ENCODE results near the gene RCOR1. TPM values are rescaled to one million over a fixed set of nuclear protein-coding genes. Genes with fewer than 3 reads are reported as not detected.

Gene RCOR1
- total RNA-seq, 1 donor from 2014 or later = 23.9 TPM

GRCh38 chr14:102591372-102591943 is 991 bp upstream of the RCOR1 start:
- Mint-ChIP-seq H3K9me3 (no peaks in the 10 kb centered on the region), H3K36me3 (ENCODE audit: low read depth) (peaks cover 4% of the 10 kb centered on the region), H3K27ac (peak overlapping the region; percentile 23), H3K4me1 (ENCODE audit: low read depth) (peaks cover 18% of the 10 kb centered on the region), H3K27me3 (ENCODE audit: insufficient read depth) (peaks cover 1% of the 10 kb centered on the region), H3K4me3 (peak overlapping the region; percentile 78)
- no peak for DNase-seq (ENCODE audit: low spot score)
- intact Hi-C loops (cut with micrococcal nuclease) = loop anchor here (5.0 kb wide), 3 partner anchors 274 to 769 kb away; partner anchors contain the start of genes EIF5 and ZNF839

GRCh38 chr14:102592763-102593060 is 263 bp downstream of the RCOR1 start:
- no peaks in the 10 kb centered on the region for H3K27me3 Mint-ChIP-seq (ENCODE audit: insufficient read depth)
- no peaks in the 10 kb centered on the region for H3K9me3 Mint-ChIP-seq
- no peak overlapping the region for H3K27ac Mint-ChIP-seq
- H3K36me3 Mint-ChIP-seq (ENCODE audit: low read depth) = peaks cover 4% of the 10 kb centered on the region
- DNase-seq (ENCODE audit: low spot score) = no peak
- peaks cover 18% of the 10 kb centered on the region for H3K4me1 Mint-ChIP-seq (ENCODE audit: low read depth)
- no peak overlapping the region for H3K4me3 Mint-ChIP-seq
- intact Hi-C loops (cut with micrococcal nuclease) = loop anchor here (1.0 to 5.0 kb wide), 15 partner anchors 14 to 770 kb away; partner anchors contain the start of genes CINP, EIF5, TECPR2 and WDR20

GRCh38 chr14:102593061-102593824 is 794 bp downstream of the RCOR1 start:
- Mint-ChIP-seq H3K27me3 (ENCODE audit: insufficient read depth) (no peaks in the 10 kb centered on the region), H3K4me3 (peak overlapping the region; percentile 85), H3K4me1 (ENCODE audit: low read depth) (peaks cover 18% of the 10 kb centered on the region), H3K9me3 (no peaks in the 10 kb centered on the region), H3K27ac (peak overlapping the region; percentile 84), H3K36me3 (ENCODE audit: low read depth) (peaks cover 4% of the 10 kb centered on the region)
- intact Hi-C loops (cut with micrococcal nuclease) = loop anchor here (2.0 to 5.0 kb wide), 7 partner anchors 14 to 771 kb away; partner anchors contain the start of genes CINP, EIF5, TECPR2 and ZNF839
- peak; percentile 61 for DNase-seq (ENCODE audit: low spot score)

GRCh38 chr14:102593825-102594137 is 1.3 kb downstream of the RCOR1 start:
- H3K27me3 Mint-ChIP-seq (ENCODE audit: insufficient read depth) = no peaks in the 10 kb centered on the region
- no peak for DNase-seq (ENCODE audit: low spot score)

GRCh38 chr14:102594514-102595175 is 2.2 kb downstream of the RCOR1 start:
- no peaks in the 10 kb centered on the region for H3K9me3 Mint-ChIP-seq
- peaks cover 11% of the 10 kb centered on the region for H3K36me3 Mint-ChIP-seq (ENCODE audit: low read depth)
- H3K27ac Mint-ChIP-seq = peak overlapping the region; percentile 70
- peak; percentile 37 for DNase-seq (ENCODE audit: low spot score)
- H3K4me3 Mint-ChIP-seq = peak overlapping the region; percentile 85
- no peaks in the 10 kb centered on the region for H3K27me3 Mint-ChIP-seq (ENCODE audit: insufficient read depth)
- intact Hi-C loops (cut with micrococcal nuclease) = loop anchor here (5.0 kb wide), 3 partner anchors 277 to 772 kb away; partner anchors contain the start of genes EIF5 and ZNF839
- peaks cover 18% of the 10 kb centered on the region for H3K4me1 Mint-ChIP-seq (ENCODE audit: low read depth)

More at GRCh38 chr14:102593825-102594137, 1.3 kb downstream of the RCOR1 start:
- intact Hi-C loops (cut with micrococcal nuclease) = loop anchor here (2.0 to 5.0 kb wide), 7 partner anchors 13 to 771 kb away; partner anchors contain the start of genes CINP, EIF5, TECPR2 and ZNF839
- no peaks in the 10 kb centered on the region for H3K9me3 Mint-ChIP-seq
- peak overlapping the region; percentile 85 for H3K4me3 Mint-ChIP-seq
- peaks cover 5% of the 10 kb centered on the region for H3K36me3 Mint-ChIP-seq (ENCODE audit: low read depth)
- peaks cover 18% of the 10 kb centered on the region for H3K4me1 Mint-ChIP-seq (ENCODE audit: low read depth)
- H3K27ac Mint-ChIP-seq = peak overlapping the region; percentile 84

GRCh38 chr14:102601378-102601925 is 9.0 kb downstream of the RCOR1 start:
- no peaks in the 10 kb centered on the region for H3K27me3 Mint-ChIP-seq (ENCODE audit: insufficient read depth)
- no peaks in the 10 kb centered on the region for H3K9me3 Mint-ChIP-seq
- H3K4me1 Mint-ChIP-seq (ENCODE audit: low read depth) = peaks cover 25% of the 10 kb centered on the region
- no peak for DNase-seq (ENCODE audit: low spot score)
- H3K36me3 Mint-ChIP-seq (ENCODE audit: low read depth) = peaks cover 17% of the 10 kb centered on the region
- no peak overlapping the region for H3K27ac Mint-ChIP-seq
- intact Hi-C loops (cut with micrococcal nuclease) = no loop called here
- no peak overlapping the region for H3K4me3 Mint-ChIP-seq

- Mint-ChIP-seq H3K36me3 (ENCODE audit: low read depth) (peaks cover 17% of the 10 kb centered on the region), H3K9me3 (no peaks in the 10 kb centered on the region), H3K27me3 (ENCODE audit: insufficient read depth) (no peaks in the 10 kb centered on the region), H3K4me1 (ENCODE audit: low read depth) (peaks cover 27% of the 10 kb centered on the region), H3K27ac (no peak overlapping the region), H3K4me3 (no peak overlapping the region)
- intact Hi-C loops (cut with micrococcal nuclease) = no loop called here
- no peak for DNase-seq (ENCODE audit: low spot score)
These were observed 10.2 kb downstream of the RCOR1 start for GRCh38 chr14:102602421-102603292.

GRCh38 chr14:102603293-102603907 is 11.0 kb downstream of the RCOR1 start:
- no peak overlapping the region for H3K27ac Mint-ChIP-seq
- DNase-seq (ENCODE audit: low spot score) = no peak
- H3K9me3 Mint-ChIP-seq = no peaks in the 10 kb centered on the region
- H3K4me1 Mint-ChIP-seq (ENCODE audit: low read depth) = peaks cover 32% of the 10 kb centered on the region
- H3K27me3 Mint-ChIP-seq (ENCODE audit: insufficient read depth) = no peaks in the 10 kb centered on the region
- no peak overlapping the region for H3K4me3 Mint-ChIP-seq
- peaks cover 17% of the 10 kb centered on the region for H3K36me3 Mint-ChIP-seq (ENCODE audit: low read depth)
- intact Hi-C loops (cut with micrococcal nuclease) = no loop called here

GRCh38 chr14:102604183-102604582 is 11.7 kb downstream of the RCOR1 start:
- Mint-ChIP-seq H3K27me3 (ENCODE audit: insufficient read depth) (no peaks in the 10 kb centered on the region), H3K36me3 (ENCODE audit: low read depth) (peaks cover 12% of the 10 kb centered on the region), H3K4me1 (ENCODE audit: low read depth) (peaks cover 34% of the 10 kb centered on the region), H3K9me3 (no peaks in the 10 kb centered on the region), H3K4me3 (no peak overlapping the region), H3K27ac (no peak overlapping the region)
- intact Hi-C loops (cut with micrococcal nuclease) = no loop called here
- DNase-seq (ENCODE audit: low spot score) = no peak

- intact Hi-C loops (cut with micrococcal nuclease) = no loop called here
- H3K27ac Mint-ChIP-seq = no peak overlapping the region
- H3K4me3 Mint-ChIP-seq = no peak overlapping the region
- peaks cover 34% of the 10 kb centered on the region for H3K4me1 Mint-ChIP-seq (ENCODE audit: low read depth)
- H3K9me3 Mint-ChIP-seq = no peaks in the 10 kb centered on the region
- H3K27me3 Mint-ChIP-seq (ENCODE audit: insufficient read depth) = no peaks in the 10 kb centered on the region
- no peak for DNase-seq (ENCODE audit: low spot score)
- peaks cover 8% of the 10 kb centered on the region for H3K36me3 Mint-ChIP-seq (ENCODE audit: low read depth)
These were observed 12.6 kb downstream of the RCOR1 start for GRCh38 chr14:102605029-102605428.

GRCh38 chr14:102606296-102606695 is 13.8 kb downstream of the RCOR1 start:
- no peaks in the 10 kb centered on the region for H3K27me3 Mint-ChIP-seq (ENCODE audit: insufficient read depth)
- H3K27ac Mint-ChIP-seq = peak overlapping the region; percentile 31
- peaks cover 31% of the 10 kb centered on the region for H3K4me1 Mint-ChIP-seq (ENCODE audit: low read depth)
- no peak overlapping the region for H3K4me3 Mint-ChIP-seq
- peaks cover 7% of the 10 kb centered on the region for H3K36me3 Mint-ChIP-seq (ENCODE audit: low read depth)
- intact Hi-C loops (cut with micrococcal nuclease) = loop anchor here (2.0 kb wide), 1 partner anchor 13 kb away; the partner anchor contains the start of gene RCOR1
- H3K9me3 Mint-ChIP-seq = no peaks in the 10 kb centered on the region
- no peak for DNase-seq (ENCODE audit: low spot score)

- peaks cover 22% of the 10 kb centered on the region for H3K4me1 Mint-ChIP-seq (ENCODE audit: low read depth)
- H3K4me3 Mint-ChIP-seq = no peak overlapping the region
- H3K9me3 Mint-ChIP-seq = no peaks in the 10 kb centered on the region
- peaks cover 7% of the 10 kb centered on the region for H3K36me3 Mint-ChIP-seq (ENCODE audit: low read depth)
- no peaks in the 10 kb centered on the region for H3K27me3 Mint-ChIP-seq (ENCODE audit: insufficient read depth)
- H3K27ac Mint-ChIP-seq = peak overlapping the region; percentile 72
- intact Hi-C loops (cut with micrococcal nuclease) = no loop called here
- no peak for DNase-seq (ENCODE audit: low spot score)
These were observed 15.6 kb downstream of the RCOR1 start for GRCh38 chr14:102608064-102608446.
